Left ventricle myocardium inferior (tissue), 1 donor: ENCODE measurements around the gene CUBN. TPM values are rescaled to one million over a fixed set of nuclear protein-coding genes. Genes with fewer than 3 reads are reported as not detected.

ENCODE experiments used
- DNase-seq: peaks from one replicate; pipeline ENCODE4 v3.0.0-alpha.2; 2020
- H3K27ac ChIP-seq: fragments of 200-600 bp; replicated peaks from 2 replicates; pipeline ENCODE4 v1.8.0; 2021
- H3K27me3 ChIP-seq: fragments of 200-600 bp; 2 replicates; pipeline ENCODE4 v1.8.0; 2021; ENCODE audit warnings: low read depth
- H3K36me3 ChIP-seq: fragments of 200-600 bp; 2 replicates; pipeline ENCODE4 v1.8.0; 2021
- H3K4me1 ChIP-seq: fragments of 200-600 bp; 2 replicates; pipeline ENCODE4 v1.8.0; 2021
- H3K4me3 ChIP-seq: fragments of 200-600 bp; 2 replicates; pipeline ENCODE4 v1.8.0; 2021; ENCODE audit warnings: mild to moderate bottlenecking, moderate library complexity
- H3K9me3 ChIP-seq: fragments of 200-600 bp; replicated peaks from 2 replicates; pipeline ENCODE4 v1.8.0; 2021
- intact Hi-C: fragments of 100-400 bp; cut with micrococcal nuclease; formaldehyde crosslinking; loops from one replicate; pipeline ENCODE4 v1.11.0; 2022
- total RNA-seq: library from RNA; stranded (reverse); fragmentation: NEBNext Ultra II Directional; extraction: Animal tissue kit (Norgen Biotek cat#: 25700); gene quantifications from one replicate; pipeline ENCODE4 v1.2.1, GENCODE V29; 2021
- TF ChIP-seq, protein P1 (sequence below): fragments of 200-600 bp; IDR thresholded peaks from 2 replicates; pipeline ENCODE4 v1.8.0; 2021; ENCODE audit warnings: antibody characterized with exemption, mild to moderate bottlenecking, borderline replicate concordance
- donor health status: DM: no; HTN: yes; CAD: no; lungs with severe emphysema.

The CUBN gene
- total RNA-seq, 1 donor from 2014 or later: 0.44 TPM

DNA sequence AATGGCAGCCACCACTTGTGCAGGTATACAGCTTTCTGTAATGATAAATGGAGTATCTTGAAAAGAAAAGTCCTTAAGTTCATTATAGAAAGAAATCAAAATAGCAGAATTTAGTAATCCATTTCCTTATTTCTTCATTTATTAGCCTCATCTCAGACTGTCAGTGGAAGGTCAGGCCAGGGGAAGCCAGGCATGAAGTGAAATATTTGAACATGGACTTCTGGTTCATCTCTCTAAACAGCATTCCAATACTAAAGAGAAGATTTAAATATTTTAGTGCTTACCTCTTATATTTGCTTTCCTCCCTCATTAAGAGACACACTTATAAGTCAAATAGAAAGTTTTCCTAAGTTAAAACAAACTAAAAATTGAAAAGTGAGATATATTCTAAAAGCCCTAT, 45.0 kb upstream of the CUBN start:
- no peaks in the 10 kb centered on the region for H3K9me3 ChIP-seq
- H3K27ac ChIP-seq: no peak overlapping the region
- peaks cover 20% of the 10 kb centered on the region for H3K4me1 ChIP-seq
- DNase-seq: no peak
- no peaks in the 10 kb centered on the region for H3K36me3 ChIP-seq
- intact Hi-C loops: no loop called here
- no peaks in the 10 kb centered on the region for H3K27me3 ChIP-seq
- TF ChIP-seq, protein P1, sequence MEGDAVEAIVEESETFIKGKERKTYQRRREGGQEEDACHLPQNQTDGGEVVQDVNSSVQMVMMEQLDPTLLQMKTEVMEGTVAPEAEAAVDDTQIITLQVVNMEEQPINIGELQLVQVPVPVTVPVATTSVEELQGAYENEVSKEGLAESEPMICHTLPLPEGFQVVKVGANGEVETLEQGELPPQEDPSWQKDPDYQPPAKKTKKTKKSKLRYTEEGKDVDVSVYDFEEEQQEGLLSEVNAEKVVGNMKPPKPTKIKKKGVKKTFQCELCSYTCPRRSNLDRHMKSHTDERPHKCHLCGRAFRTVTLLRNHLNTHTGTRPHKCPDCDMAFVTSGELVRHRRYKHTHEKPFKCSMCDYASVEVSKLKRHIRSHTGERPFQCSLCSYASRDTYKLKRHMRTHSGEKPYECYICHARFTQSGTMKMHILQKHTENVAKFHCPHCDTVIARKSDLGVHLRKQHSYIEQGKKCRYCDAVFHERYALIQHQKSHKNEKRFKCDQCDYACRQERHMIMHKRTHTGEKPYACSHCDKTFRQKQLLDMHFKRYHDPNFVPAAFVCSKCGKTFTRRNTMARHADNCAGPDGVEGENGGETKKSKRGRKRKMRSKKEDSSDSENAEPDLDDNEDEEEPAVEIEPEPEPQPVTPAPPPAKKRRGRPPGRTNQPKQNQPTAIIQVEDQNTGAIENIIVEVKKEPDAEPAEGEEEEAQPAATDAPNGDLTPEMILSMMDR: no peak
- H3K4me3 ChIP-seq: no peak overlapping the region

DNA sequence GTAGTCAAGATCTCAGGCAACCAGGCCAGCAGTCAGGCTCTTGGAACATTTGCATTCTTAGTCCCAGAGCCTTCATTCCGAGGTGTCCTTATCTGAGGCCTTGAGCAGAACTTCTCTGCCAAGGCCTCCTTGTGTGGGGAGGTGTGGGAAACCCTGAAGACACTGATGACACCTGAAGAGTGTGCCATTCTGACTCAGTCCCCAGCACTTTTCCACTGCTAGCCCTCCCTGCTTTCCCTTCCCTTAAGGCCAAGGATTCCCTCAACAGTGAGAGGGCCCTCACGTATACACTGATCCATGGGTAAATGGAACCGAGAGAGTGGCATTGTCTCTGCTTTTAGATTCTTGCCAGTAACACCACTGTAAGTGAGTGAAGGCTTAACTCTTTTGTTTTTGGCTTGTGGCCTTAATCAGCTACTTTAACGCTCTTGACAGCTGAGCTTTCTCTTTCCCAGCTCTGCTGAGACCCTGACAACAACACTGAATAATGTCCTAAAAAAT, 41.6 kb upstream of the CUBN start:
- no peak overlapping the region for H3K27ac ChIP-seq
- no peak for DNase-seq

DNA sequence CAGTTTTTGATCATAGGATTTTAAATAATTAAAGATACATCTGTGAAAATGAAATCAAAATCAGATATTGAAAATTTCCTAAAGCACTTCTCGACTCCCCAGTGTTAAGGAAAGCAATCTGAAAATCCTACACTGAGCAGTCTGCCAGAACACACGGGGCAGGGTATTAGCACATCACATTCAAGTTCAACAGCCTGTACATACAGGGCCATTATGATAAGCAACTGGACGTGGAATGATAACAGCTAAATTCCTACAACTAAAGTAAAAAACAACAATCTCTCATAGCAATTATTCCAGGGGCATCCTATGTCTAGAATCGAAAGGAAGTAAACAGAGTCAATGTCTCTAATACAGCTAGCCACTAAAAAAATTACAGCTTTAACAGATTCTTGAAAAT, 40.2 kb upstream of the CUBN start:
- intact Hi-C loops: no loop called here
- no peak overlapping the region for H3K4me3 ChIP-seq
- no peaks in the 10 kb centered on the region for H3K27me3 ChIP-seq
- TF ChIP-seq, protein P1: no peak
- H3K9me3 ChIP-seq: no peaks in the 10 kb centered on the region
- H3K36me3 ChIP-seq: no peaks in the 10 kb centered on the region
- no peak overlapping the region for H3K27ac ChIP-seq
- H3K4me1 ChIP-seq: peaks cover 5% of the 10 kb centered on the region
- DNase-seq: no peak

More for the DNA sequence above, 41.6 kb upstream of the CUBN start:
- no peaks in the 10 kb centered on the region for H3K27me3 ChIP-seq
- H3K9me3 ChIP-seq: no peaks in the 10 kb centered on the region
- H3K4me3 ChIP-seq: peak overlapping the region; percentile 16
- TF ChIP-seq, protein P1: no peak
- peaks cover 19% of the 10 kb centered on the region for H3K4me1 ChIP-seq
- no peaks in the 10 kb centered on the region for H3K36me3 ChIP-seq
- intact Hi-C loops: no loop called here

DNA sequence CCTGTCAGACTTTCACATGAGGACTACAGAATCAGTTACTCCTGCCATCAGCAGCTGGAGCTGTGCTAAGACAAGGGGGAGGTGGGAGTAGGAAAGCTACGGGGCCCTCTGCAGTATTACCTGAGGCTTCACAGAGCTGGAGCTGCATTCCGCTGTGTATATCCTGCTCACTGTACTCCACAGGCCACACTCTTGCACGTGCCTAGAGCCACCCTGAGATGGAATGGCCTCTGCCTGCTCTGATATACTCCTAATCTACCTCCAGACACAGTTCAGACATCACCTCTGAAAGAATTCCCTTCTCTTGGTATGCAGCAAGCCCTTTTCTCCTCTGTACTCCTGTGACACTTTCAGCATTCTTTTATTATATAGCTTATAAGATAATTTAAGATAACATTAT, 37.1 kb upstream of the CUBN start:
- H3K4me1 ChIP-seq: no peaks in the 10 kb centered on the region
- H3K9me3 ChIP-seq: no peaks in the 10 kb centered on the region
- TF ChIP-seq, protein P1: no peak
- intact Hi-C loops: no loop called here
- H3K36me3 ChIP-seq: peaks cover 3% of the 10 kb centered on the region
- no peak overlapping the region for H3K4me3 ChIP-seq
- DNase-seq: no peak
- no peak overlapping the region for H3K27ac ChIP-seq
- H3K27me3 ChIP-seq: no peaks in the 10 kb centered on the region

DNA sequence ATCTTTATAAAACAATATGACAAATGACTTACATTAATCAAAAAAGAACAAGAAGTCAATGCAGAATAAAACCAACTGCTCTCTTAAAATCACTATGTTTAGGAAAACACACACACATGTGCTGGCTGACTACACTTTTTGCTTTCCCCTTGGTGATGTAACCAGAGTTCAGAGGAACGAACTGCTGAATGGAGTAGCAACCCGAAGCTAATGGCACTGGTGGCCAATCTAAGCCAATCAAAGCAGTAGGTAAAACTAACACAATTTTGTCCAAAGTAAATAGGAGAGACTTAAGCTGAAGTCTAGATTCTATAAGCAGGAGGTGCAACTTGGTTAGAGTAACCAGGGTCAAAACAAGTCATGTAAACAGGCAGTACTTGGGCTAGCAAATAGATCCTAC, 33.2 kb upstream of the CUBN start:
- Histone ChIP-seq H3K27me3 (no peaks in the 10 kb centered on the region), H3K4me3 (no peak overlapping the region), H3K27ac (no peak overlapping the region), H3K4me1 (no peaks in the 10 kb centered on the region), H3K9me3 (no peaks in the 10 kb centered on the region), H3K36me3 (peaks cover 4% of the 10 kb centered on the region)
- intact Hi-C loops: no loop called here
- no peak for DNase-seq
- TF ChIP-seq, protein P1: no peak

DNA sequence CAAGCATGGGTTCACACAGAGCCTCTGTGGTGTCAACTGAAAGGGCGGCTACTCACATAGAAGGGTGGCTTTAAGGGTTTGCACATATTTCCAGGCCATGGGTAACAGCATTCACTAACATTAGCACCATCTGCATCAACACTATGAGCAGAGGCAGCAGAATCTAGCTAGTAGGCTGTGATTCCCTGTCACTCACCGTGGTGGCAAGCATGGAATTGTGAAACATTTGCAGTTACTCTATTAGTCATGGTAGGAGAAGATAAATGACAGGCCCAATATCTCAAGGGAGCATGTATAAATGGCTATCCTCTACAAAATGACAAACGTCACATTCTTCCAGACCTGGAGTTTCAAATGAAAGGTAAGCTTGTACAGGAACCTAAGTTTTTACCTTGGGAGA, 32.2 kb upstream of the CUBN start:
- TF ChIP-seq, protein P1: no peak
- Histone ChIP-seq H3K27me3 (no peaks in the 10 kb centered on the region), H3K4me3 (no peak overlapping the region), H3K4me1 (no peaks in the 10 kb centered on the region), H3K9me3 (no peaks in the 10 kb centered on the region), H3K27ac (no peak overlapping the region), H3K36me3 (peaks cover 4% of the 10 kb centered on the region)
- intact Hi-C loops: no loop called here
- DNase-seq: no peak
